H1 (cell line): ENCODE results near the gene CABLES2. TPM values are rescaled to one million over a fixed set of nuclear protein-coding genes. Genes with fewer than 3 reads are reported as not detected.
A peak's percentile ranks its signal among the peaks of the same experiment; 100 is the strongest.

ENCODE experiments used
- CTCF ChIA-PET: fragments of 300-600 bp; sonication (Branson Sonifier 250); formaldehyde crosslinking; loops from one replicate; lab custom pipeline; 2021; ENCODE audit not compliant: partially characterized antibody; lab: Charles Lee
- POLR2A ChIA-PET: fragments of 300-600 bp; sonication (Branson Sonifier 250); formaldehyde crosslinking; loops from one replicate; lab custom pipeline; 2021; ENCODE audit warnings: inconsistent platforms; ENCODE audit not compliant: partially characterized antibody; lab: Charles Lee
- DNase-seq, 2 experiments: peaks; one replicate each; pipeline versions ENCODE4 v3.0.0 to v3.0.0-alpha.2; 2010 to 2022; ENCODE audit warnings: low spot score in 2 of 2, low read depth in 1 of 2, mixed read lengths in 1 of 2
- FAIRE-seq: peaks from 2 replicates; lab custom pipeline; 2011; peaks lifted over from hg19 to GRCh38; lab: Jason Lieb, UNC
- H2AFZ ChIP-seq: 2 replicates; pipeline ENCODE4 v1.8.1; 2012; ENCODE audit warnings: low read length, inconsistent platforms
- H2AK5ac ChIP-seq: 2 replicates; pipeline ENCODE4 v1.6.1; 2013; ENCODE audit warnings: low read depth, low read length
- H2BK120ac ChIP-seq: replicated peaks from 2 replicates; pipeline ENCODE3; 2013; ENCODE audit warnings: low read depth, low read length, inconsistent platforms
- H2BK12ac ChIP-seq: 2 replicates; pipeline ENCODE4 v1.6.1; 2013; ENCODE audit warnings: low read depth, low read length
- H2BK15ac ChIP-seq: 2 replicates; pipeline ENCODE4 v1.6.1; 2013; ENCODE audit warnings: low read length
- H2BK20ac ChIP-seq: 2 replicates; pipeline ENCODE4 v1.6.1; 2013; ENCODE audit warnings: low read length
- H2BK5ac ChIP-seq: 2 replicates; pipeline ENCODE4 v1.6.1; 2013; ENCODE audit warnings: low read depth, low read length
- H3K14ac ChIP-seq: 2 replicates; pipeline ENCODE4 v1.6.1; 2013; ENCODE audit warnings: inconsistent platforms; ENCODE audit not compliant: insufficient read length
- H3K18ac ChIP-seq: 2 replicates; pipeline ENCODE4 v1.6.1; 2013; ENCODE audit warnings: low read length; ENCODE audit errors: extremely low read depth
- H3K23ac ChIP-seq: 2 replicates; pipeline ENCODE4 v1.6.1; 2013; ENCODE audit warnings: inconsistent platforms; ENCODE audit not compliant: insufficient read length
- H3K23me2 ChIP-seq: 2 replicates; pipeline ENCODE4 v1.6.1; 2013; ENCODE audit warnings: low read depth, low read length
- H3K27ac ChIP-seq: 2 replicates; pipeline ENCODE4 v1.6.1; 2011; ENCODE audit warnings: low read depth, low read length, inconsistent platforms
- H3K27me3 ChIP-seq, 4 experiments: replicated peaks in 1 of 4; 1 replicate in 1 of 4; 2 replicates in 3 of 4; pipeline versions ENCODE4 v1.6.1 to v1.8.1; 2011 to 2013; ENCODE audit warnings: low read length in 3 of 4, mild to moderate bottlenecking in 3 of 4, inconsistent platforms in 2 of 4, mixed read lengths in 2 of 4, moderate library complexity in 1 of 4; ENCODE audit not compliant: control insufficient read depth in 3 of 4, insufficient read depth in 3 of 4; ENCODE audit errors: extremely low read depth in 1 of 4
- H3K36me3 ChIP-seq, 4 experiments: 2 replicates each; pipeline versions ENCODE4 v1.6.1 to v1.8.1; 2011 to 2013; ENCODE audit warnings: mild to moderate bottlenecking in 4 of 4, low read length in 3 of 4, moderate library complexity in 2 of 4, control low read depth in 1 of 4, inconsistent platforms in 1 of 4; ENCODE audit not compliant: insufficient read depth in 4 of 4, control insufficient read depth in 2 of 4
- H3K4ac ChIP-seq: replicated peaks from 2 replicates; pipeline ENCODE3; 2013; ENCODE audit warnings: low read length, low read depth, mixed read lengths, inconsistent platforms; ENCODE audit not compliant: insufficient read length
- H3K4me1 ChIP-seq, 4 experiments: replicated peaks in 1 of 4; 1 replicate in 1 of 4; 2 replicates in 3 of 4; pipeline versions ENCODE4 v1.6.1 to v1.8.1; 2011 to 2013; ENCODE audit warnings: low read length in 3 of 4, inconsistent platforms in 2 of 4, mixed read lengths in 1 of 4; ENCODE audit not compliant: insufficient read depth in 4 of 4, control insufficient read depth in 3 of 4
- H3K4me2 ChIP-seq, 2 experiments: 2 replicates each; pipeline versions ENCODE4 v1.6.1 to v1.8.1; 2011 to 2013; ENCODE audit warnings: low read depth in 2 of 2, low read length in 2 of 2, control low read depth in 1 of 2, inconsistent platforms in 1 of 2, mild to moderate bottlenecking in 1 of 2; ENCODE audit not compliant: insufficient read depth in 1 of 2
- H3K4me3 ChIP-seq, 4 experiments: fragments of 200-600, 300-600 bp in 1 of 4; sonication (generic), shearing (Covaris generic), sonication (Bioruptor Twin) in 1 of 4; 2 replicates each; pipeline versions ENCODE4 v1.5.1 to v1.8.1; 2011 to 2016; ENCODE audit warnings: low read length in 4 of 4, low read depth in 3 of 4, control low read depth in 2 of 4, inconsistent platforms in 2 of 4, mild to moderate bottlenecking in 2 of 4, mixed read lengths in 1 of 4, moderate library complexity in 1 of 4; ENCODE audit not compliant: insufficient read depth in 2 of 4; ENCODE audit errors: extremely low read depth in 1 of 4
- H3K56ac ChIP-seq: replicated peaks from 2 replicates; pipeline ENCODE3; 2013; ENCODE audit warnings: low read depth, mild to moderate bottlenecking, mixed read lengths, low read length, inconsistent platforms; ENCODE audit not compliant: insufficient read length
- H3K79me1 ChIP-seq: 2 replicates; pipeline ENCODE4 v1.6.1; 2013; ENCODE audit warnings: low read depth, low read length, control low read depth
- H3K79me2 ChIP-seq, 2 experiments: 2 replicates each; pipeline versions ENCODE4 v1.6.1 to v1.8.1; 2012 to 2013; ENCODE audit warnings: low read length in 2 of 2, mild to moderate bottlenecking in 2 of 2, inconsistent platforms in 1 of 2; ENCODE audit not compliant: insufficient read depth in 2 of 2, control insufficient read depth in 1 of 2
- H3K9ac ChIP-seq, 4 experiments: replicated peaks in 1 of 4; 1 replicate in 1 of 4; 2 replicates in 3 of 4; pipeline versions ENCODE4 v1.6.1 to v1.8.1; 2011 to 2013; ENCODE audit warnings: low read depth in 3 of 4, low read length in 3 of 4, control low read depth in 2 of 4, mild to moderate bottlenecking in 2 of 4, moderate library complexity in 2 of 4, inconsistent platforms in 1 of 4; ENCODE audit errors: extremely low read depth in 1 of 4
- H3K9me3 ChIP-seq, 2 experiments: 2 replicates each; pipeline versions ENCODE4 v1.6.1 to v1.8.1; 2012 to 2013; ENCODE audit warnings: mild to moderate bottlenecking in 2 of 2, moderate library complexity in 2 of 2, control low read depth in 1 of 2, inconsistent platforms in 1 of 2, low read depth in 1 of 2, low read length in 1 of 2, mixed read lengths in 1 of 2; ENCODE audit not compliant: insufficient read depth in 2 of 2
- H4K20me1 ChIP-seq, 2 experiments: replicated peaks in 1 of 2; 2 replicates each; pipeline versions ENCODE3 to v1.8.1; 2011 to 2013; ENCODE audit warnings: inconsistent platforms in 2 of 2, low read length in 2 of 2, mild to moderate bottlenecking in 1 of 2; ENCODE audit not compliant: insufficient read depth in 2 of 2, control insufficient read depth in 1 of 2
- H4K5ac ChIP-seq: 2 replicates; pipeline ENCODE4 v1.6.1; 2013; ENCODE audit warnings: low read length, low read depth, mixed read lengths, inconsistent platforms; ENCODE audit not compliant: insufficient read length
- H4K8ac ChIP-seq: 2 replicates; pipeline ENCODE4 v1.8.0; 2013; ENCODE audit warnings: mild to moderate bottlenecking, moderate library complexity, low read length, inconsistent platforms; ENCODE audit not compliant: insufficient read depth; ENCODE audit errors: extremely low read depth
- H4K91ac ChIP-seq: replicated peaks from 2 replicates; pipeline ENCODE3; 2013; ENCODE audit warnings: low read length, mixed read lengths, inconsistent platforms; ENCODE audit not compliant: insufficient read length
- ASH2L ChIP-seq: fragments of 200-600, 300-600 bp; sonication (generic); IDR thresholded peaks from one replicate; pipeline ENCODE4 v1.7.1; 2017; ENCODE audit warnings: low read length
- EGR1 ChIP-seq: IDR thresholded peaks from 2 replicates; pipeline ENCODE4 v1.6.1; 2011; ENCODE audit warnings: low read depth, low read length, borderline replicate concordance
- JUND ChIP-seq: IDR thresholded peaks from 2 replicates; pipeline ENCODE4 v1.6.1; 2011; ENCODE audit warnings: mild to moderate bottlenecking, improper control_type of control experiment, low read length
- SIX5 ChIP-seq: IDR thresholded peaks from 2 replicates; pipeline ENCODE4 v1.6.1; 2011; ENCODE audit warnings: mild to moderate bottlenecking, low read depth, low read length
- SRF ChIP-seq: IDR thresholded peaks from 2 replicates; pipeline ENCODE4 v1.6.1; 2011; ENCODE audit warnings: mild to moderate bottlenecking, low read depth, low read length, moderate library complexity
- WGBS, 2 experiments: shearing (Covaris generic) in 1 of 2; methylation state at CpG; one replicate each; pipeline versions ENCODE4 v1.1.6 to v1.1.7; 2013 to 2015; ENCODE audit warnings: low lambda C conversion rate in 2 of 2, mixed read lengths in 2 of 2, inconsistent platforms in 1 of 2, low coverage in 1 of 2, missing lambda C conversion rate in 1 of 2; ENCODE audit not compliant: insufficient replicate concordance in 2 of 2, insufficient coverage in 1 of 2, insufficient read length in 1 of 2; ENCODE audit errors: extremely low coverage in 1 of 2, missing lambda C conversion rate in 1 of 2; 5-methylcytosine and 5-hydroxymethylcytosine counted together
- polyA plus RNA-seq, 7 experiments: library from polyadenylated mRNA; depleted of rRNA in 3 of 7; stranded (reverse) in 5 of 7; unstranded in 2 of 7; fragments of >200 nt in 5 of 7; fragments of 200-250 nt in 2 of 7; gene quantifications; 1 replicate in 5 of 7; 2 replicates in 1 of 7; 4 replicates in 1 of 7; pipeline versions ENCODE4 v1.2.1 to v1.2.3, GENCODE V29; 2011 to 2013; ENCODE audit warnings: missing spikeins in 2 of 7, mixed read lengths in 2 of 7
- total RNA-seq: library from RNA; stranded (reverse); fragmentation: NEBNext Ultra II Directional; extraction: Animal tissue kit (Norgen Biotek cat#: 25700); gene quantifications from 2 replicates; pipeline ENCODE4 v1.2.1, GENCODE V29; 2021
- TF ChIP-seq, protein P1 (sequence below): IDR thresholded peaks from 2 replicates; pipeline ENCODE4 v1.6.1; 2012; ENCODE audit warnings: low read length, inconsistent platforms

The CABLES2 gene
- total and polyA plus RNA-seq, 2 of the 8 experiments (the other 6 are each of a cell fraction or from before 2014, with no cell fraction given), result 8.0 to 8.8 TPM

- DNase-seq (peak in 1 of 2 experiments; percentile 88), FAIRE-seq (peak; percentile 79)
- Histone ChIP-seq H2AFZ (no peak within 1 kb of the TSS; the same call in 1 of the 2 replicates), H3K79me2 (no peaks in the 10 kb centered on the region), H3K36me3 (no peaks in the 10 kb centered on the region), H3K4ac (peak within 1 kb of the TSS; percentile 91), H3K27me3 (no peaks in the 10 kb centered on the region; a peak in 1 of 7 replicates), H4K8ac (peak within 1 kb of the TSS; percentile 75), H2BK5ac (peak within 1 kb of the TSS; percentile 98; the same call in 1 of the 2 replicates), H3K79me1 (no peaks in the 10 kb centered on the region), H3K4me3 (peak within 1 kb of the TSS in 3 of 4 experiments; percentile 22 to 36 (median 28); a peak in 5 of 8 replicates), H3K56ac (no peak within 1 kb of the TSS), H4K20me1 (no peaks in the 10 kb centered on the region), H2BK20ac (peak within 1 kb of the TSS; percentile 98; the same call in 1 of the 2 replicates), H3K9ac (no peak within 1 kb of the TSS; a peak in 1 of 7 replicates), H4K5ac (peak within 1 kb of the TSS; percentile 89), H3K9me3 (no peaks in the 10 kb centered on the region), H3K4me2 (peak within 1 kb of the TSS; percentile 46 to 62), H3K23ac (no peak within 1 kb of the TSS), H2BK120ac (peak within 1 kb of the TSS; percentile 92), H3K14ac (no peak within 1 kb of the TSS), H4K91ac (peak within 1 kb of the TSS; percentile 98), H3K4me1 (peaks cover 0 to 43% (median 31%) of the 10 kb centered on the region in 4 experiments; a peak in 6 of 7 replicates), H3K18ac (peak within 1 kb of the TSS; percentile 97), H2BK15ac (peak within 1 kb of the TSS; percentile 88; the same call in 1 of the 2 replicates), H2AK5ac (peak within 1 kb of the TSS; percentile 84; the same call in 1 of the 2 replicates), H3K27ac (peak within 1 kb of the TSS; percentile 58), H2BK12ac (peak within 1 kb of the TSS; percentile 98; the same call in 1 of the 2 replicates), H3K23me2 (peaks cover 3% of the 10 kb centered on the region)
- CTCF ChIA-PET, result interaction anchor here (0.7 to 10.8 kb wide), 9 partner anchors 10 to 189 kb away, joined by 3 to 104 read pairs (median 4); no protein-coding TSS in a partner anchor
- WGBS, 2 experiments, result 27% methylated on average over 23 of the region's 28 CpGs; no CpG with 5 or more reads in 1 of the 2 experiments
- POLR2A ChIA-PET, result interaction anchor here (1.1 to 1.9 kb wide), 3 partner anchors 10 to 18 kb away, joined by 3 to 7 read pairs (median 6); no protein-coding TSS in a partner anchor
- TF ChIP-seq SIX5 (no peak), SRF (no peak), ASH2L (peak; percentile 87), EGR1 (no peak), JUND (no peak)
- TF ChIP-seq, protein P1, sequence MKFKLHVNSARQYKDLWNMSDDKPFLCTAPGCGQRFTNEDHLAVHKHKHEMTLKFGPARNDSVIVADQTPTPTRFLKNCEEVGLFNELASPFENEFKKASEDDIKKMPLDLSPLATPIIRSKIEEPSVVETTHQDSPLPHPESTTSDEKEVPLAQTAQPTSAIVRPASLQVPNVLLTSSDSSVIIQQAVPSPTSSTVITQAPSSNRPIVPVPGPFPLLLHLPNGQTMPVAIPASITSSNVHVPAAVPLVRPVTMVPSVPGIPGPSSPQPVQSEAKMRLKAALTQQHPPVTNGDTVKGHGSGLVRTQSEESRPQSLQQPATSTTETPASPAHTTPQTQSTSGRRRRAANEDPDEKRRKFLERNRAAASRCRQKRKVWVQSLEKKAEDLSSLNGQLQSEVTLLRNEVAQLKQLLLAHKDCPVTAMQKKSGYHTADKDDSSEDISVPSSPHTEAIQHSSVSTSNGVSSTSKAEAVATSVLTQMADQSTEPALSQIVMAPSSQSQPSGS, result no peak
Observed at GRCh38 chr20:62427172-62428001, 20.3 kb upstream of the CABLES2 start, which contains the start of gene RBBP8NL. TSS of gene RBBP8NL (minus strand) at chr20:62427539. CDS start at chr20:62419647, 7,892 bp downstream.
